Keratinocyte (primary cell): Measurements from ENCODE around the gene POGLUT3.

Experiments used
- EZH2 ChIP-seq: IDR thresholded peaks from one replicate; pipeline ENCODE4 v1.6.1; 2012; ENCODE audit warnings: inconsistent platforms, mild to moderate bottlenecking, low read length, moderate library complexity
- TF ChIP-seq, protein P1 (sequence below), 3 experiments: IDR thresholded peaks in 1 of 3; conservative IDR thresholded peaks in 1 of 3; optimal IDR thresholded peaks in 1 of 3; 2 replicates in 2 of 3; 3 replicates in 1 of 3; pipeline versions ENCODE3 to v1.5.1; 2011; ENCODE audit warnings: low read length in 3 of 3, mild to moderate bottlenecking in 3 of 3, moderate library complexity in 2 of 3, control low read depth in 1 of 3, inconsistent platforms in 1 of 3; ENCODE audit not compliant: insufficient read depth in 2 of 3; ENCODE audit errors: extremely low read depth in 1 of 3

DNA sequence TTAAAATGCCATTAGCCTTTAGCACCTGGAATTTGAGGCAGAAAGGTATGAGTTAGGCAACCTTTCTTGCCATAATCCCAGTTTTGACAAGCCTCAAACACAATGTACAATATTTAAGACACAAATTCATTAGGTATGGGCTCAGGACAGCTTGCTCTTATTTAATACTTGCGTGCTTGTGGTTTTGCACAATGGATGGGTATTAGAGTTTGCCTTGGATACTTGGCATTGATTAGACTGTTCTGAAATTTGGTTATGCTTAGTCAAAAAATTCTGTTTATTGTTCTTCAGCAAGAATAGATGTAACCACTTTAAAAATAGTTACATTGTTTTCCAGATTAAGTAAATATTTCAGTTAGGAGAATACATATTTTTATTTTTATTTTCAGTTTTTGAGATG, 25.5 kb downstream of the POGLUT3 start:
- TF ChIP-seq, protein P1, sequence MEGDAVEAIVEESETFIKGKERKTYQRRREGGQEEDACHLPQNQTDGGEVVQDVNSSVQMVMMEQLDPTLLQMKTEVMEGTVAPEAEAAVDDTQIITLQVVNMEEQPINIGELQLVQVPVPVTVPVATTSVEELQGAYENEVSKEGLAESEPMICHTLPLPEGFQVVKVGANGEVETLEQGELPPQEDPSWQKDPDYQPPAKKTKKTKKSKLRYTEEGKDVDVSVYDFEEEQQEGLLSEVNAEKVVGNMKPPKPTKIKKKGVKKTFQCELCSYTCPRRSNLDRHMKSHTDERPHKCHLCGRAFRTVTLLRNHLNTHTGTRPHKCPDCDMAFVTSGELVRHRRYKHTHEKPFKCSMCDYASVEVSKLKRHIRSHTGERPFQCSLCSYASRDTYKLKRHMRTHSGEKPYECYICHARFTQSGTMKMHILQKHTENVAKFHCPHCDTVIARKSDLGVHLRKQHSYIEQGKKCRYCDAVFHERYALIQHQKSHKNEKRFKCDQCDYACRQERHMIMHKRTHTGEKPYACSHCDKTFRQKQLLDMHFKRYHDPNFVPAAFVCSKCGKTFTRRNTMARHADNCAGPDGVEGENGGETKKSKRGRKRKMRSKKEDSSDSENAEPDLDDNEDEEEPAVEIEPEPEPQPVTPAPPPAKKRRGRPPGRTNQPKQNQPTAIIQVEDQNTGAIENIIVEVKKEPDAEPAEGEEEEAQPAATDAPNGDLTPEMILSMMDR (optimal IDR thresholded peaks at IDR 0.05 in 1 of 3, IDR thresholded peaks at IDR 0.05 in 1 of 3, conservative IDR thresholded peaks at IDR 0.05 in 1 of 3; ENCODE audit: extremely low read depth in 1 of 3, insufficient read depth in 2 of 3, low read length in 3 of 3): no peak
- TF ChIP-seq EZH2: no peak
